ENCODE results near the gene ASAP3. TPM values are rescaled to one million over a fixed set of nuclear protein-coding genes. Genes with fewer than 3 reads are reported as not detected.
"Not testable (repeated sequence)": the region's sequence is repeated elsewhere in the genome, so short reads cannot be mapped to it uniquely, and the experiment has no call there.

ASAP3 gene
- total and polyA plus RNA-seq, 12 donors: 15.5 to 58.4 (median 30.4) TPM

DNA sequence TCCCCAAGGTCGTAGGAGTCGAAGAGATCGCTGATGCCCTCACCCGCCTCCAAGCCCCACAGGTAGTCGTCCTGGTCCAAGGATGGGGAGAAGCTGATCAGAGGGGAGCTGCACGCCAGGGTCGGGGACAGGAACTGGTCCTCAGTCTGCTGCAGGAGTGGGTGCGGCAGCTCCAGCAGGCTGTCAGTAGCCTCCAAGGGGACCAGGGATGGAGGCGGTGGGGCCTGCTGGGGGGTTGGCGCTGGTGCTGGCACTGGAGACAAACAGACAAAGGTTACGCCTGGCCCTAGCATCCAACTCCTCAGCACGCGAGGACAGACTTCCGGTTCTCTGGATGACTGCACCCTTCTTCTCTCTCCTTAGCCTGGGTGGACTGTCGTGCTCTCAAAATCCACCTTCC is 25.9 kb upstream of the ASAP3 start:
- Histone ChIP-seq H3K4me3 (no peak overlapping the region), H3K9me3 (no peaks in the 10 kb centered on the region), H3K27me3 (no peaks in the 10 kb centered on the region), H3K36me3 (peaks cover 0 to 34% (median 0%) of the 10 kb centered on the region in 9 donors), H3K4me1 (no peaks in the 10 kb centered on the region), H3K27ac (no peak overlapping the region)
- TF ChIP-seq, protein P1, sequence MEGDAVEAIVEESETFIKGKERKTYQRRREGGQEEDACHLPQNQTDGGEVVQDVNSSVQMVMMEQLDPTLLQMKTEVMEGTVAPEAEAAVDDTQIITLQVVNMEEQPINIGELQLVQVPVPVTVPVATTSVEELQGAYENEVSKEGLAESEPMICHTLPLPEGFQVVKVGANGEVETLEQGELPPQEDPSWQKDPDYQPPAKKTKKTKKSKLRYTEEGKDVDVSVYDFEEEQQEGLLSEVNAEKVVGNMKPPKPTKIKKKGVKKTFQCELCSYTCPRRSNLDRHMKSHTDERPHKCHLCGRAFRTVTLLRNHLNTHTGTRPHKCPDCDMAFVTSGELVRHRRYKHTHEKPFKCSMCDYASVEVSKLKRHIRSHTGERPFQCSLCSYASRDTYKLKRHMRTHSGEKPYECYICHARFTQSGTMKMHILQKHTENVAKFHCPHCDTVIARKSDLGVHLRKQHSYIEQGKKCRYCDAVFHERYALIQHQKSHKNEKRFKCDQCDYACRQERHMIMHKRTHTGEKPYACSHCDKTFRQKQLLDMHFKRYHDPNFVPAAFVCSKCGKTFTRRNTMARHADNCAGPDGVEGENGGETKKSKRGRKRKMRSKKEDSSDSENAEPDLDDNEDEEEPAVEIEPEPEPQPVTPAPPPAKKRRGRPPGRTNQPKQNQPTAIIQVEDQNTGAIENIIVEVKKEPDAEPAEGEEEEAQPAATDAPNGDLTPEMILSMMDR (IDR thresholded peaks at IDR 0.05): no peak
- intact Hi-C loops (cut with DNase I): no loop called here
- DNase-seq (no peak), ATAC-seq (no peak)
- 93 to 97% methylated on average over 15 of the region's 15 CpGs for WGBS, 2 donors

DNA sequence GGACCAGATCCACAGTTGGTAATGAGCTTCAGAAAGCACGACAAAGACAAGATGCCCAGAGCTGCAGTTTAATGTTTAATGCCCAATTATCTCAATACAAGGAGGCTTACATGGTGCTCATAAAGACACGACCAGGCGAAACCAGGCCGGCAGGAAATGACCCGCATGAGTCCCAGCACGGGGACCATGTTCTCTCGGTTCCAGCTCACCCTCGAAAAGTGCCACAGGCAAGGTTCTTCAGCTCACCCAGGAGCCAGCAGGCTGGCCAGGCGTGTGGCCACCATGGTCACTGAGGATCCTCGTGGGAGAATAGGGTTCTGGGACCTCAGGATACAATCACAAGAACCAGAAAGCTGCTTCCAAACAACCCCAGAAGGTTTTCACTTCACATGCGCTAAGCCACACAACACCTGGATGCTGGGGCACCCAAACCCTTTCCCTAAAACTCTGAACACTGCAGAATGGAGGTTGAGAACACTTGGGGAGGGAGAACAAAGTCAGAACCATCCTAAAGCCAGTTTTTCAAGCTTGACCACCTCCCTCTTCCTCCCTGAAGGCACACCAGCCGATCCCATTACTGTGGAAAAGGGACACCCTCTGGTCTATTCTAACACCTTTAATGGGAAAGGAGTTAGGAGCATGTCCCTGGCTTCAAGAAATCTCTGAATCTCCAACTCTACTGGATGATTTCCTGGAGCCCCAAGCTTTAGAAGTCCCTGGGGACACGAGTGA is 22.6 kb upstream of the ASAP3 start:
- TF ChIP-seq, protein P1 (IDR thresholded peaks at IDR 0.05): no peak
- intact Hi-C loops (cut with DNase I): no loop called here
- H3K36me3 ChIP-seq: peaks cover 0 to 22% (median 0%) of the 10 kb centered on the region in 9 donors
- H3K27ac ChIP-seq: no peak overlapping the region
- H3K9me3 ChIP-seq: no peaks in the 10 kb centered on the region
- no peaks in the 10 kb centered on the region for H3K27me3 ChIP-seq
- no peak for ATAC-seq
- DNase-seq: no peak
- H3K4me3 ChIP-seq: no peak overlapping the region
- 87 to 91% methylated on average over 13 of the region's 13 CpGs for WGBS, 2 donors
- no peaks in the 10 kb centered on the region for H3K4me1 ChIP-seq

DNA sequence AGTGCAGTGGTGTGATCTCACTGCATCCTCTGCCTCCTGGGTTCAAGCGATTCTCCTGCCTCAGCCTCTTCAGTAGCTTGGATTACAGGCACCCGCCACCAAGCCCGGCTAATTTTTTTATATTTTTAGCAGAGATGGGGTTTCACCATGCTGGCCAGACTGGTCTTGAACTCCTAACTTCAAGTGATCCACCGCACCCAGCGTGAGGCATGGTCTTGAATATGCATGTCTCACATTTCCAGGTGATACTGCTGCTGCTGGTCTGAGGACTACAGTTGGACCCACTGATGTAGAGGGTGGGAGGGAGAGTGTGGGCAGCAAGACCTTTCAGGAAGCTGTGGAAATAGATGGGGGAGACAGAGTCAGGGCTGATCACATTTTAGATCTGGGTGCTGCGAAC is 21.9 kb upstream of the ASAP3 start:
- H3K36me3 ChIP-seq: peaks cover 0 to 19% (median 0%) of the 10 kb centered on the region in 9 donors
- no peak for ATAC-seq
- DNase-seq: no peak
- intact Hi-C loops (cut with DNase I): no loop called here
- whole genome bisulfite sequencing, 2 donors: 92 to 96% methylated on average over 6 of the region's 6 CpGs
- TF ChIP-seq, protein P1 (IDR thresholded peaks at IDR 0.05): no peak
- no peaks in the 10 kb centered on the region for H3K4me1 ChIP-seq
- no peaks in the 10 kb centered on the region for H3K9me3 ChIP-seq
- H3K27ac ChIP-seq: no peak overlapping the region
- H3K27me3 ChIP-seq: no peaks in the 10 kb centered on the region
- H3K4me3 ChIP-seq: no peak overlapping the region

DNA sequence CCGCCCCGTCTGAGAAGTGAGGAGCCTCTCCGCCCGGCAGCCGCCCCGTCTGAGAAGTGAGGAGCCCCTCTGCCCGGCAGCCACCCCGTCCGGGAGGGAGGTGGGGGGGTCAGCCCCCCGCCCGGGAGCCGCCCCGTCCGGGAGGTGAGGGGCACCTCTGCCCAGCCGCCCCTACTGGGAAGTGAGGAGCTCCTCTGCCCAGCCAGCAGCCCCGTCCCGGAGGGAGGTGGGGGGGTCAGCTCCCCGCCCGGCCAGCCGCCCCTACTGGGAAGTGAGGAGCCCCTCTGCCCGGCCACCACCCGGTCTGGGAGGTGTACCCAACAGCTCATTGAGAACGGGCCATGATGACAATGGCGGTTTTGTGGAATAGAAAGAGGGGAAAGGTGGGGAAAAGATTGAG is 20.2 kb upstream of the ASAP3 start:
- H3K27ac ChIP-seq; DNase-seq; ATAC-seq; H3K27me3 ChIP-seq; intact Hi-C loops (cut with DNase I); H3K4me3 ChIP-seq; H3K4me1 ChIP-seq; H3K36me3 ChIP-seq; H3K9me3 ChIP-seq: not testable (repeated sequence)
- WGBS, 2 donors: 86 to 92% methylated on average over 11 to 24 of the region's 24 CpGs

DNA sequence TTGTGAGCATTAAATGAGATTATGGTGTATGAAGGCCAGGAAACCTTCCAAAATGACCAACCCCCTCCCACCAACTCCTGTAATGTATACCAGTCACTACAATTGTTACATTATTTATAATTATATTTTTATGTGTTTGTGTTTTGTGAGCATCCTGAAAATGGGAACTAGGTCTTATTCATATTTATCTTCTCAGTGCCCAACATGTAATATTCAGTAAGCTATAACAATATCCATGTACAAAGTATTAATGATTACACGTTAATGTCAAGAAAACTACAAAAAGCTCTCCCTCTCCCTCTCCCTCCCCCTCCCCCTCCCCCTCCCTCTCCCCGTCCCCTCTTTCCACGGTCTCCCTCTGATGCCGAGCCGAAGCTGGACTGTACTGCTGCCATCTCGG is 19.0 kb upstream of the ASAP3 start:
- TF ChIP-seq, protein P1 (IDR thresholded peaks at IDR 0.05): no peak
- Histone ChIP-seq H3K9me3 (no peaks in the 10 kb centered on the region), H3K4me1 (peaks cover 0 to under 1% (median 0%) of the 10 kb centered on the region in 9 donors), H3K36me3 (no peaks in the 10 kb centered on the region), H3K27ac (no peak overlapping the region), H3K4me3 (no peak overlapping the region), H3K27me3 (no peaks in the 10 kb centered on the region)
- 59 to 77% methylated on average over 2 to 6 of the region's 6 CpGs for WGBS, 2 donors
- DNase-seq: no peak
- no peak for ATAC-seq
- intact Hi-C loops (cut with DNase I): no loop called here

Data from heart right ventricle (tissue), 16 donors.